SK-N-DZ (cell line): ENCODE measurements around the gene ACOX3.

Experiments
- DNase-seq: peaks from one replicate; pipeline ENCODE4 v3.0.0-alpha.2; 2015; ENCODE audit warnings: low spot score
- small RNA-seq, 2 experiments: library from RNA; depleted of rRNA; stranded (forward); fragments of <200 nt; gene quantifications; one replicate each; pipeline ENCODE3, GENCODE V24; 2014

Gene ACOX3

DNA sequence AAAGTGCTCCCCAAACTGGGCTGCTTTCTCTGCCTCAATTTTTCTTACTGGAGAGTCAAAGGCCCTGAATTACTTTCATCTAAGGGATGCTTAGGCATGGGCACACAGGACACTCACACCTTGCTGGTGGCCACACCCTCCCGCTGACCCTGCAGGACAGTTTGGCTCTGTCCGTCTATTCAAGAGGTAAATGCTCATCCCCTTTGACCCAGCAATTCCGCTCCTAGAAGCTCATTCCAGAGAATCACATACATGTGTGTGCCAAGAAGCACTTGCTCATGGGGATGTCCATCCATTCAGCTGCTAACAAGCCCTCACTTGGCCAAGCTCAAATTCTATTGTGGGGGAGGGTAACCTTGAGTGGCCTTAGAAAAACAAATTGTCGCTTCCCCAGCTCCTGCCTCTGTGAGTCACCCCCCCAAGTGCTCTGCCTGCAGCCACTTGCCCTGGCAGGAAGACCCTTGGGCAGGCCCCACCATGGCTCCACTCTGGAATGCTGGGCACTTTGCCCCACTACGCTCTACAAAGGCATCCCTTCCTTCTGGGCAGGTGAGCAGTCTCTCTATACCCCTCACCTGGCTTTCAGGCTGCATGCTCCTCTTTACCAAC, 116.5 kb downstream of the ACOX3 start:
- no peak for DNase-seq

GRCh38 chr4:8322794-8323704, 117.5 kb downstream of the ACOX3 start:
- DNase-seq: no peak

DNA sequence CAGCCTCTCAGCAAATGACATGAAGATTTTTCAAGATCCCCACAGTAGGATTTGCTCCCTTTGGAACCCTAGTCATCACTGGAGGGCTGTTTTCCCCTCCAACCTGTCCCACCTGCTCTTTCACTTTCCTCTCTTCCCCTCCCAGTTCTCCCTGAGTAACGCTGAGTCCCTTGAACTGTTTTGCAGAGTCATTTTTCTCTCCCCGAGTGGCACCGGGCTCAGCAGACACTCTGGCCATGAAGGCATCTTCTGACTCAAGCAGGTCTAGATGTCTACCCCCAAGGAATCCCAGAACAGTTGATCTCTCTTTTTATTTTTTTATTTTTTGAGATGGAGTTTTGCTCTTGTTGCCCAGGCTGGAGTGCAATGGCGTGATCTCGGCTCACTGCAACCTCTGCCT, 118.8 kb downstream of the ACOX3 start:
- no peak for DNase-seq

DNA sequence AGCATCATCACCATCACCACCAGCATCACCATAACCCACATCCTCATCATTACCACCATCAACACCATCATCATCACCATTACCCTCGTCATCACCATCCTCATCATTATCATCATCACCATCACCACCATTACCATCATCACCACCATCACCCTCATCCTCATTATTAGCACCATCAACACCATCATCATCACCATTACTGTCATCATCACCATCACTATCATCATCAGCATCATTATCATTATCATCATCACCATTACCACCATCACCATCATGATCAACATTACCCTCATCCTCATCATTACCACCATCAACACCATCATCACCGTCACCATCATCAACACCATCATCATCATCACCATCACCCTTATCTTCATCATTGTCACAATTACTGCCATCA, 119.3 kb downstream of the ACOX3 start:
- no peak for DNase-seq

DNA sequence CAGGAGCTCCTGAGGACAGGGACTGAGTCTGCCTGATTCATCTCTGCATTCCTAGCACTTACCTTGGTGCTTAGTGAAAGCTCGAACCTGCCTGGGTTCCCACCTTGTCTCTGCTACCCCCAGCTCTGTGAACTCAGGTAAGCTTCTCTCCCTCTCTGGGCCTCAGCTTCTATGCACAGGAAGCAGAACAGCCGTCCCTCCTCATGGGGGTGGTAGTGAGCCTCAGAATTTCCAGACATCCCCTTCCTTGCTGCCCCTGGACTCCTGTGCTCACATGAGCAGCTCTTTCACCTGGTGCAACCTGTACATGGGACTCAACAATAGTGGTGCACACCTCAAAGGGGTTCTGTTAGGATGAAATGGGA, 120.2 kb downstream of the ACOX3 start:
- DNase-seq: no peak

GRCh38 chr4:8319731-8320385, 120.7 kb downstream of the ACOX3 start:
- no peak for DNase-seq

GRCh38 chr4:8319061-8319460, 121.5 kb downstream of the ACOX3 start:
- no peak for DNase-seq

DNA sequence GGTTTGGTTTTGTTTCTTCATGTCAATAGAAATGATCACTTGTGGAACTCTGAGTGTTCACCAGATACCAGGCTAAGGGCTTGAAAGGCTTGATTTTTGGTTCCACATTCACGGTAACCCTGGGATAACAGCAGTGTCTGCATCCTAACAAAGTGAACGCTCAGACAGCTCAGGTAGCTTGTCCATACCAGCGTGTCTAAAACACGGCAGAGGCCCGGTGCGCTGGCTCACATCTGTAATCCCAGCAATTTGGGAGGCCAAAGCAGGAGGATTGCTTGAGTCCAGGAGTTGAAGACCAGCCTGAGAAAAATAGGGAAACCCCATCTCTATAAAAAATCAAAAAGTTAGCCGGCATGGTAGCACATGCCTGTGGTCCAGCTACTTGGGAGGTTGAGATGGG, 122.0 kb downstream of the ACOX3 start:
- DNase-seq: no peak

- DNase-seq: no peak
These were observed 123.0 kb downstream of the ACOX3 start for GRCh38 chr4:8317474-8317873.

GRCh38 chr4:8316911-8317351, 123.6 kb downstream of the ACOX3 start:
- no peak for DNase-seq

Small RNAs within 50 kb of the gene (small RNA-seq; reads per million reads assigned to genes)
- 0.03 to 0.98 reads per million in 2 experiments for gene RNA5SP152
